Smooth muscle cell (in vitro differentiated cells): ENCODE measurements around the gene SPCS2. TPM values are rescaled to one million over a fixed set of nuclear protein-coding genes. Genes with fewer than 3 reads are reported as not detected.

Experiments
- DNase-seq: peaks from one replicate; lab custom pipeline; 2025; ENCODE audit not compliant: unreplicated experiment; lab: John Stamatoyannopoulos, UW
- H2AFZ ChIP-seq: fragments of 200-600 bp; sonication (generic); 2 replicates; pipeline ENCODE4 v1.6.0; 2016; ENCODE audit warnings: antibody characterized with exemption, low read depth, mild to moderate bottlenecking
- H3F3A ChIP-seq: fragments of 200-600 bp; sonication (generic); 2 replicates; pipeline ENCODE4 v1.6.0; 2017; ENCODE audit warnings: antibody characterized with exemption, low read depth
- H3K27ac ChIP-seq: fragments of 200-600 bp; sonication (generic); 2 replicates; pipeline ENCODE4 v1.5.1; 2016; ENCODE audit warnings: low read depth, mild to moderate bottlenecking
- H3K27me3 ChIP-seq: fragments of 200-600 bp; sonication (generic); 2 replicates; pipeline ENCODE4 v1.6.1; 2016; ENCODE audit warnings: low read depth, mild to moderate bottlenecking
- H3K36me3 ChIP-seq: fragments of 200-600 bp; sonication (generic); 2 replicates; pipeline ENCODE4 v1.5.1; 2016; ENCODE audit warnings: low read depth
- H3K4me1 ChIP-seq: fragments of 200-600 bp; sonication (generic); 2 replicates; pipeline ENCODE4 v1.5.1; 2016; ENCODE audit warnings: low read depth
- H3K4me2 ChIP-seq: fragments of 200-600 bp; sonication (generic); 2 replicates; pipeline ENCODE4 v1.6.0; 2016; ENCODE audit warnings: mild to moderate bottlenecking
- H3K4me3 ChIP-seq: fragments of 200-600 bp; sonication (generic); 2 replicates; pipeline ENCODE4 v1.5.1; 2016; ENCODE audit warnings: mild to moderate bottlenecking
- H3K79me2 ChIP-seq: fragments of 200-600 bp; sonication (generic); 2 replicates; pipeline ENCODE4 v1.6.0; 2016; ENCODE audit warnings: low read depth, mild to moderate bottlenecking
- H3K9ac ChIP-seq: fragments of 200-600 bp; sonication (generic); 2 replicates; pipeline ENCODE4 v1.6.0; 2016; ENCODE audit warnings: low read depth
- H3K9me3 ChIP-seq: fragments of 200-600 bp; sonication (generic); replicated peaks from 2 replicates; pipeline ENCODE4 v1.5.1; 2016; ENCODE audit warnings: low read depth
- H4K20me1 ChIP-seq: fragments of 200-600 bp; sonication (generic); 2 replicates; pipeline ENCODE4 v1.6.0; 2016; ENCODE audit warnings: low read depth
- CTCF ChIP-seq: fragments of 200-600 bp; sonication (generic); IDR thresholded peaks from 2 replicates; pipeline ENCODE4 v1.5.1; 2017; ENCODE audit warnings: borderline replicate concordance, mild to moderate bottlenecking, antibody characterized with exemption; ENCODE audit not compliant: insufficient read depth, poor library complexity, severe bottlenecking
- WGBS: methylation state at CpG from one replicate; pipeline ENCODE4 v1.1.7; 2016; ENCODE audit warnings: low lambda C conversion rate; 5-methylcytosine and 5-hydroxymethylcytosine counted together
- polyA plus RNA-seq: library from polyadenylated mRNA; unstranded; fragments of >200 nt; fragmentation: Nextera tagmentation; extraction: Ambion mirVana; gene quantifications from 2 replicates; pipeline ENCODE4 v1.2.1, GENCODE V29; 2016
- total RNA-seq: library from RNA; depleted of rRNA; stranded (reverse); fragments of >200 nt; gene quantifications from 2 replicates; pipeline ENCODE4 v1.2.3, GENCODE V29; 2014

SPCS2 gene
- total and polyA plus RNA-seq, 2 experiments from 2014 or later, result 49.9 to 325 TPM

- no peaks in the 10 kb centered on the region for H3K9me3 ChIP-seq
These were observed 13.0 kb upstream of the SPCS2 start for GRCh38 chr11:74936087-74936486.

GRCh38 chr11:74936976-74937375, 12.1 kb upstream of the SPCS2 start:
- Histone ChIP-seq H3K27ac (no peak overlapping the region), H3K79me2 (no peaks in the 10 kb centered on the region), H3K9ac (no peak overlapping the region), H3K36me3 (no peaks in the 10 kb centered on the region), H3K4me3 (no peak overlapping the region), H3K4me2 (no peak overlapping the region), H3F3A (no peaks in the 10 kb centered on the region), H3K27me3 (no peaks in the 10 kb centered on the region), H4K20me1 (no peaks in the 10 kb centered on the region), H2AFZ (no peak overlapping the region), H3K4me1 (no peaks in the 10 kb centered on the region), H3K9me3 (no peaks in the 10 kb centered on the region)
- no peak for DNase-seq
- WGBS, result 91% methylated on average over 5 of the region's 5 CpGs
- no peak for TF ChIP-seq CTCF

More at GRCh38 chr11:74936087-74936486, 13.0 kb upstream of the SPCS2 start:
- 89% methylated on average over 2 of the region's 2 CpGs for WGBS
- no peak overlapping the region for H3K4me2 ChIP-seq
- H3K36me3 ChIP-seq, result no peaks in the 10 kb centered on the region
- DNase-seq, result no peak
- no peaks in the 10 kb centered on the region for H3K27me3 ChIP-seq
- no peak overlapping the region for H2AFZ ChIP-seq
- no peak for TF ChIP-seq CTCF
- no peaks in the 10 kb centered on the region for H4K20me1 ChIP-seq
- no peaks in the 10 kb centered on the region for H3K79me2 ChIP-seq
- H3F3A ChIP-seq, result no peaks in the 10 kb centered on the region
- no peak overlapping the region for H3K27ac ChIP-seq
- H3K4me3 ChIP-seq, result no peak overlapping the region
- no peaks in the 10 kb centered on the region for H3K4me1 ChIP-seq
- no peak overlapping the region for H3K9ac ChIP-seq

- no peak for TF ChIP-seq CTCF
- Histone ChIP-seq H3K4me2 (no peak overlapping the region), H3K4me3 (no peak overlapping the region), H3K79me2 (no peaks in the 10 kb centered on the region), H3K9me3 (no peaks in the 10 kb centered on the region), H4K20me1 (no peaks in the 10 kb centered on the region), H3K4me1 (no peaks in the 10 kb centered on the region), H3F3A (no peaks in the 10 kb centered on the region), H3K27me3 (no peaks in the 10 kb centered on the region), H3K27ac (no peak overlapping the region), H3K36me3 (no peaks in the 10 kb centered on the region), H3K9ac (no peak overlapping the region), H2AFZ (no peak overlapping the region)
- DNase-seq, result no peak
- 88% methylated on average over 5 of the region's 5 CpGs for WGBS
These were observed 11.2 kb upstream of the SPCS2 start for GRCh38 chr11:74937696-74938475.

- no peak for TF ChIP-seq CTCF
- Histone ChIP-seq H3K4me1 (no peaks in the 10 kb centered on the region), H3K9me3 (no peaks in the 10 kb centered on the region), H3K27me3 (no peaks in the 10 kb centered on the region), H3K9ac (no peak overlapping the region), H4K20me1 (no peaks in the 10 kb centered on the region), H3K36me3 (no peaks in the 10 kb centered on the region), H3K4me2 (no peak overlapping the region), H3K79me2 (no peaks in the 10 kb centered on the region), H3K27ac (no peak overlapping the region), H3K4me3 (no peak overlapping the region), H3F3A (no peaks in the 10 kb centered on the region), H2AFZ (no peak overlapping the region)
- DNase-seq, result no peak
These were observed 7.6 kb upstream of the SPCS2 start for GRCh38 chr11:74941492-74941891.
